Activated T-cell treated with anti-CD3 and anti-CD28 coated beads for 4 hours (primary cell): Measurements from ENCODE around the gene JADE2.
"Not testable (repeated sequence)": the region's sequence is repeated elsewhere in the genome, so short reads cannot be mapped to it uniquely, and the experiment has no call there.

ENCODE experiments used
- DNase-seq: peaks from one replicate; pipeline ENCODE4 v3.0.0-alpha.2; 2020

The JADE2 gene

GRCh38 chr5:134553821-134554267, 28.4 kb downstream of the JADE2 start:
- no peak for DNase-seq

GRCh38 chr5:134554319-134555222, 29.1 kb downstream of the JADE2 start:
- DNase-seq, result peak; percentile 16

- DNase-seq, result no peak
These were observed 29.9 kb downstream of the JADE2 start for GRCh38 chr5:134555223-134555889.

- peak; percentile 68 for DNase-seq
These were observed 30.4 kb downstream of the JADE2 start for GRCh38 chr5:134555890-134556311.

- not testable (repeated sequence) for DNase-seq
These were observed 31.1 kb downstream of the JADE2 start for GRCh38 chr5:134556588-134556987.

- DNase-seq, result no peak
These were observed 31.5 kb downstream of the JADE2 start for GRCh38 chr5:134556994-134557393.

GRCh38 chr5:134559672-134560071, 34.2 kb downstream of the JADE2 start:
- DNase-seq, result no peak

- DNase-seq, result no peak
These were observed 35.2 kb downstream of the JADE2 start for GRCh38 chr5:134560698-134561097.

- DNase-seq, result no peak
These were observed 36.4 kb downstream of the JADE2 start for GRCh38 chr5:134561871-134562296.

- no peak for DNase-seq
These were observed 37.8 kb downstream of the JADE2 start for GRCh38 chr5:134563221-134563620.

- DNase-seq, result no peak
These were observed 38.5 kb downstream of the JADE2 start for GRCh38 chr5:134563962-134564361.

- DNase-seq, result no peak
These were observed 38.9 kb downstream of the JADE2 start for GRCh38 chr5:134564396-134564795.

GRCh38 chr5:134565791-134566740, 40.6 kb downstream of the JADE2 start:
- no peak for DNase-seq

GRCh38 chr5:134566741-134567221, 41.3 kb downstream of the JADE2 start:
- DNase-seq, result no peak

- no peak for DNase-seq
These were observed 42.3 kb downstream of the JADE2 start for GRCh38 chr5:134567641-134568336.

- DNase-seq, result no peak
These were observed 42.8 kb downstream of the JADE2 start for GRCh38 chr5:134568337-134568700.

- no peak for DNase-seq
These were observed 43.6 kb downstream of the JADE2 start for GRCh38 chr5:134568761-134569695.

GRCh38 chr5:134569758-134570364, 44.4 kb downstream of the JADE2 start:
- DNase-seq, result no peak

GRCh38 chr5:134570365-134570758, 44.9 kb downstream of the JADE2 start:
- no peak for DNase-seq

- DNase-seq, result no peak
These were observed 45.4 kb downstream of the JADE2 start for GRCh38 chr5:134570886-134571285.
